ENCODE measurements around the gene HCN3.

HCN3 gene

DNA sequence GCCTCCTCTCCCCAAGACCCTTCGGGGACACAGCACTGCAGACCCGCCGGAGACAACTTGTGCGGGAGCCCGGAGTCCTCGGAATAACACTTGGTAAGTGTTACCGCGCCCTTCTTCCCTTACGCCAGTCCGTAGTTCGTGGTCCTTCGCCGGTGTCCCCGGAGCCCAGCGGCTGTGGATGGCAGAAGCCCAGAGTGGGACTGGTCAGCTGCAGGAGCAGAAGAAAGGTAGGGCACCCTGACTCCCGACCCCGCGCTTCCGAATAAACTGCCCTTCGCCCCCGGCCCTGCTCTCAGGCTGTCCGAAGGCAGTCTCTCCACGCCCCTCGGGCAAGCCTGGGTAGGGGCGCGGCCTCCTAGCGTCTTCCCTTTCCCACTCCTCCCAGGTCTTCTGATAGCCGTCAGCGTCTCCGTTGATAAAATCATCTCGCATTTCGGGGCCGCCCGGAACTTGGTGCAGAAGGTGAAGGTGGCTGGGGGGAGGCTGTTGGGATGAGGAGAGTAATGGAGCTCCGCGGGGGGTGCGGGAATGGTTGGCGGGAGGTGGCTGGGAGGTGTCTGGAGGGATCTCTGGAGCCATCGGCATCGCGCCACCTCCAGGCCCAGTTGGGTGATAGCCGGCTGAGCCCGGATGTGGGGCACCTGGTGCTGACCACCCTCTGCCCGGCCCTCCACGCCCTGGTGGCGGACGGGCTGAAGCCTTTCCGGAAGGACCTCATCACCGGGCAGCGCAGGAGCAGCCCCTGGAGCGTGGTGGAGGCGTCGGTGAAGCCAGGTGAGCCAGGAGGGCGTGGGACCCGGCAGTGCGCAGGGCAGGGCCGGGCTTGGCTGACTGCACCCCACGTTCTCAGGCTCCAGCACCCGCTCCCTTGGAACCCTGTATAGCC, 47.7 kb downstream of the HCN3 start:
- peaks cover 9% of the 10 kb centered on the region for H4K20me1 ChIP-seq (ENCODE audit: insufficient read depth, low read length, poor library complexity, severe bottlenecking)
- peaks cover 18% of the 10 kb centered on the region; the same call in 1 of the 2 replicates for H3K36me3 ChIP-seq (ENCODE audit: insufficient read depth, low read length)

GRCh38 chr1:155325603-155325893, 48.3 kb downstream of the HCN3 start:
- H3K9me3 ChIP-seq (ENCODE audit: insufficient read depth, low read depth, low read length) = no peaks in the 10 kb centered on the region
- H2AFZ ChIP-seq (ENCODE audit: low read length) = no peak overlapping the region
- H4K20me1 ChIP-seq (ENCODE audit: insufficient read depth, low read length, poor library complexity, severe bottlenecking) = peaks cover 9% of the 10 kb centered on the region
- peaks cover 26% of the 10 kb centered on the region for H3K4me1 ChIP-seq (ENCODE audit: insufficient read depth, low read length, poor library complexity, severe bottlenecking)
- H3K36me3 ChIP-seq (ENCODE audit: insufficient read depth, low read length) = peaks cover 18% of the 10 kb centered on the region; the same call in 1 of the 2 replicates
- no peaks in the 10 kb centered on the region for H3K27me3 ChIP-seq (ENCODE audit: insufficient read depth, low read length, poor library complexity, severe bottlenecking)
- peaks cover 10% of the 10 kb centered on the region for H3K79me2 ChIP-seq (ENCODE audit: insufficient read depth, low read length)
- H3K9me2 ChIP-seq (replicated peaks; ENCODE audit: low read depth, low read length) = no peaks in the 10 kb centered on the region
- peak overlapping the region; percentile 79 for H3K4me2 ChIP-seq (ENCODE audit: low read depth, low read length, poor library complexity, severe bottlenecking)
- H3F3A ChIP-seq (ENCODE audit: low read depth) = 0 out of 2 replicates have a peak, but pooled peaks cover 6% of the 10 kb centered on the region
- peak overlapping the region; percentile 57 for H3K9ac ChIP-seq (ENCODE audit: low read depth, low read length, poor library complexity, severe bottlenecking)
- TF ChIP-seq CTCF (conservative IDR thresholded peaks at IDR 0.05; ENCODE audit: low read length) (no peak), EZH2phosphoT487 (IDR thresholded peaks at IDR 0.05; ENCODE audit: borderline replicate concordance) (no peak)
- peak overlapping the region; percentile 92 for H3K4me3 ChIP-seq (ENCODE audit: low read length, poor library complexity, severe bottlenecking)

More for the DNA sequence above, 47.7 kb downstream of the HCN3 start:
- H3K9me2 ChIP-seq (replicated peaks; ENCODE audit: low read depth, low read length) = no peaks in the 10 kb centered on the region
- peaks cover 10% of the 10 kb centered on the region for H3K79me2 ChIP-seq (ENCODE audit: insufficient read depth, low read length)
- peak overlapping the region; percentile 92 for H3K4me3 ChIP-seq (ENCODE audit: low read length, poor library complexity, severe bottlenecking)
- peaks cover 26% of the 10 kb centered on the region for H3K4me1 ChIP-seq (ENCODE audit: insufficient read depth, low read length, poor library complexity, severe bottlenecking)
- H3K9me3 ChIP-seq (ENCODE audit: insufficient read depth, low read depth, low read length) = no peaks in the 10 kb centered on the region
- H2AFZ ChIP-seq (ENCODE audit: low read length) = peak overlapping the region; percentile 84
- peak overlapping the region; percentile 86 for H3K9ac ChIP-seq (ENCODE audit: low read depth, low read length, poor library complexity, severe bottlenecking)
- H3K27me3 ChIP-seq (ENCODE audit: insufficient read depth, low read length, poor library complexity, severe bottlenecking) = no peaks in the 10 kb centered on the region
- peak overlapping the region; percentile 79 for H3K4me2 ChIP-seq (ENCODE audit: low read depth, low read length, poor library complexity, severe bottlenecking)
- H3F3A ChIP-seq (ENCODE audit: low read depth) = 0 out of 2 replicates have a peak, but pooled peaks cover 6% of the 10 kb centered on the region
- TF ChIP-seq EZH2phosphoT487 (IDR thresholded peaks at IDR 0.05; ENCODE audit: borderline replicate concordance) (no peak), CTCF (conservative IDR thresholded peaks at IDR 0.05; ENCODE audit: low read length) (no peak)

DNA sequence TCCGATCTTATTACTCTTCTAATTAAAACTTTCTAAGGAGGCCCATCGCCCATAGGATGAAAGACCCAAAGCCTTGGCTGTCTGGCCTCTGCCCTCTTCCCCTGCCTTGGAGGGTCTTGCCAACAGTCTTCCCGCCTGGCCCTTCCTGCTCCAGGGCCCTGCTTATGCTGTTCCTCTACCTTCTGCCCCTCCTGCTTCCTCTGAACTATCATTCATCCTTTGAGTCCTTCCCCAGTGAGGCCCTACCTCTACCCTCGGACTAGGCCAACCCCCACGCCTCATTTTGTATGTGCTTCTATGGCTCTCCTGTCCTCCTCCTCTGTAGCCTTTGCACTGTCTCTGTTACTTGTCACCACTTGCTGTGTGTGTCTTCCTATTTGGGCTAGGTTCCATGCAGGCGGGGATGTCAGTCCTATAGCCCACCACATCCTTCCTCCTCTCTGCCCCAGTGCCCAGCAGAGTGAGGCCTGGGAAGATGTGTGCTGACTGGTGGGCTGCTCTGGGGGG, 48.8 kb downstream of the HCN3 start:
- H3K4me2 ChIP-seq (ENCODE audit: low read depth, low read length, poor library complexity, severe bottlenecking) = peak overlapping the region; percentile 79
- peaks cover 26% of the 10 kb centered on the region for H3K4me1 ChIP-seq (ENCODE audit: insufficient read depth, low read length, poor library complexity, severe bottlenecking)
- no peak for TF ChIP-seq CTCF (conservative IDR thresholded peaks at IDR 0.05; ENCODE audit: low read length)
- TF ChIP-seq EZH2phosphoT487 (IDR thresholded peaks at IDR 0.05; ENCODE audit: borderline replicate concordance) = no peak
- H3K27me3 ChIP-seq (ENCODE audit: insufficient read depth, low read length, poor library complexity, severe bottlenecking) = no peaks in the 10 kb centered on the region
- H3K79me2 ChIP-seq (ENCODE audit: insufficient read depth, low read length) = peaks cover 10% of the 10 kb centered on the region
- no peaks in the 10 kb centered on the region for H3K9me3 ChIP-seq (ENCODE audit: insufficient read depth, low read depth, low read length)
- H2AFZ ChIP-seq (ENCODE audit: low read length) = no peak overlapping the region
- H3K36me3 ChIP-seq (ENCODE audit: insufficient read depth, low read length) = peaks cover 16% of the 10 kb centered on the region; the same call in 1 of the 2 replicates
- H3K9ac ChIP-seq (ENCODE audit: low read depth, low read length, poor library complexity, severe bottlenecking) = peak overlapping the region; percentile 57
- 0 out of 2 replicates have a peak, but pooled peaks cover 6% of the 10 kb centered on the region for H3F3A ChIP-seq (ENCODE audit: low read depth)
- H4K20me1 ChIP-seq (ENCODE audit: insufficient read depth, low read length, poor library complexity, severe bottlenecking) = peaks cover 9% of the 10 kb centered on the region
- no peaks in the 10 kb centered on the region for H3K9me2 ChIP-seq (replicated peaks; ENCODE audit: low read depth, low read length)
- peak overlapping the region; percentile 92 for H3K4me3 ChIP-seq (ENCODE audit: low read length, poor library complexity, severe bottlenecking)

Measured in Loucy (cell line).